ENCODE results near the gene IGF1. TPM values are rescaled to one million over a fixed set of nuclear protein-coding genes. Genes with fewer than 3 reads are reported as not detected.

Gene IGF1
- total and polyA plus RNA-seq, 7 donors, result 7.4 to 27.1 (median 15.6) TPM

- TF ChIP-seq POLR2AphosphoS5 (IDR thresholded peaks at IDR 0.05), result no peak
- no peak for TF ChIP-seq POLR2A (IDR thresholded peaks at IDR 0.05)
- no peak for TF ChIP-seq CTCF (IDR thresholded peaks at IDR 0.05)
- no peak for TF ChIP-seq EP300 (IDR thresholded peaks at IDR 0.05)
- intact Hi-C loops (cut with DNase I), result no loop called here
- H3K27me3 ChIP-seq, result no peaks in the 10 kb centered on the region
- H3K36me3 ChIP-seq, result no peaks in the 10 kb centered on the region
- no peak overlapping the region for H3K27ac ChIP-seq
- no peaks in the 10 kb centered on the region for H3K9me3 ChIP-seq
- H3K4me1 ChIP-seq, result no peaks in the 10 kb centered on the region
- no peak for DNase-seq
- no peak overlapping the region for H3K4me3 ChIP-seq
These were observed 103.6 kb downstream of the IGF1 start for GRCh38 chr12:102376781-102377180.

GRCh38 chr12:102376181-102376747 lies 104.1 kb downstream of the IGF1 start:
- DNase-seq, result no peak
- Histone ChIP-seq H3K9me3 (no peaks in the 10 kb centered on the region), H3K36me3 (no peaks in the 10 kb centered on the region), H3K27me3 (no peaks in the 10 kb centered on the region), H3K4me3 (no peak overlapping the region), H3K27ac (no peak overlapping the region), H3K4me1 (no peaks in the 10 kb centered on the region)
- TF ChIP-seq CTCF (IDR thresholded peaks at IDR 0.05), result no peak
- TF ChIP-seq EP300 (IDR thresholded peaks at IDR 0.05), result no peak
- no peak for TF ChIP-seq POLR2AphosphoS5 (IDR thresholded peaks at IDR 0.05)
- TF ChIP-seq POLR2A (IDR thresholded peaks at IDR 0.05), result no peak
- intact Hi-C loops (cut with DNase I), result no loop called here
- 84 to 90% methylated on average over 5 of the region's 5 CpGs for WGBS, 2 donors

GRCh38 chr12:102374190-102374589 lies 106.2 kb downstream of the IGF1 start:
- H3K9me3 ChIP-seq, result no peaks in the 10 kb centered on the region
- no peaks in the 10 kb centered on the region for H3K4me1 ChIP-seq
- TF ChIP-seq CTCF (IDR thresholded peaks at IDR 0.05), result no peak
- TF ChIP-seq EP300 (IDR thresholded peaks at IDR 0.05), result no peak
- TF ChIP-seq POLR2A (IDR thresholded peaks at IDR 0.05), result no peak
- TF ChIP-seq POLR2AphosphoS5 (IDR thresholded peaks at IDR 0.05), result no peak
- no peak for DNase-seq
- H3K36me3 ChIP-seq, result no peaks in the 10 kb centered on the region
- H3K27ac ChIP-seq, result no peak overlapping the region
- no peaks in the 10 kb centered on the region for H3K27me3 ChIP-seq
- intact Hi-C loops (cut with DNase I), result no loop called here
- WGBS, 2 donors, result 31 to 78% methylated on average over 1 of the region's 1 CpG
- no peak overlapping the region for H3K4me3 ChIP-seq

GRCh38 chr12:102372087-102372486 lies 108.3 kb downstream of the IGF1 start:
- H3K27ac ChIP-seq, result no peak overlapping the region
- no peaks in the 10 kb centered on the region for H3K9me3 ChIP-seq
- TF ChIP-seq EP300 (IDR thresholded peaks at IDR 0.05) (no peak), CTCF (IDR thresholded peaks at IDR 0.05) (no peak), POLR2A (IDR thresholded peaks at IDR 0.05) (no peak), POLR2AphosphoS5 (IDR thresholded peaks at IDR 0.05) (no peak)
- H3K27me3 ChIP-seq, result no peaks in the 10 kb centered on the region
- no peaks in the 10 kb centered on the region for H3K4me1 ChIP-seq
- no peaks in the 10 kb centered on the region for H3K36me3 ChIP-seq
- WGBS, 2 donors, result 53 to 56% methylated on average over 3 of the region's 3 CpGs
- intact Hi-C loops (cut with DNase I), result no loop called here
- H3K4me3 ChIP-seq, result no peak overlapping the region
- no peak for DNase-seq

GRCh38 chr12:102371165-102371564 lies 109.2 kb downstream of the IGF1 start:
- H3K36me3 ChIP-seq, result no peaks in the 10 kb centered on the region
- TF ChIP-seq EP300 (IDR thresholded peaks at IDR 0.05), result no peak
- TF ChIP-seq POLR2AphosphoS5 (IDR thresholded peaks at IDR 0.05), result no peak
- no peak for TF ChIP-seq CTCF (IDR thresholded peaks at IDR 0.05)
- TF ChIP-seq POLR2A (IDR thresholded peaks at IDR 0.05), result no peak
- H3K9me3 ChIP-seq, result no peaks in the 10 kb centered on the region
- H3K4me3 ChIP-seq, result no peak overlapping the region
- intact Hi-C loops (cut with DNase I), result no loop called here
- whole genome bisulfite sequencing, 2 donors, result 68 to 71% methylated on average over 2 of the region's 2 CpGs
- H3K4me1 ChIP-seq, result no peaks in the 10 kb centered on the region
- H3K27ac ChIP-seq, result no peak overlapping the region
- no peak for DNase-seq
- H3K27me3 ChIP-seq, result no peaks in the 10 kb centered on the region
